Retinal pigment epithelial cell (primary cell): ENCODE measurements around the gene MVP.

Source experiments
- DNase-seq: peaks from one replicate; pipeline ENCODE4 v3.0.0-alpha.2; 2010; ENCODE audit warnings: low read depth
- H3K4me3 ChIP-seq: 2 replicates; pipeline ENCODE4 v1.5.1; 2011; ENCODE audit warnings: mild to moderate bottlenecking, low read length, control low read depth, moderate library complexity
- TF ChIP-seq, protein P1 (sequence below): conservative IDR thresholded peaks from 2 replicates; pipeline ENCODE4 v1.5.1; 2011; ENCODE audit warnings: low read depth, low read length, control low read depth, inconsistent platforms

MVP gene

DNA sequence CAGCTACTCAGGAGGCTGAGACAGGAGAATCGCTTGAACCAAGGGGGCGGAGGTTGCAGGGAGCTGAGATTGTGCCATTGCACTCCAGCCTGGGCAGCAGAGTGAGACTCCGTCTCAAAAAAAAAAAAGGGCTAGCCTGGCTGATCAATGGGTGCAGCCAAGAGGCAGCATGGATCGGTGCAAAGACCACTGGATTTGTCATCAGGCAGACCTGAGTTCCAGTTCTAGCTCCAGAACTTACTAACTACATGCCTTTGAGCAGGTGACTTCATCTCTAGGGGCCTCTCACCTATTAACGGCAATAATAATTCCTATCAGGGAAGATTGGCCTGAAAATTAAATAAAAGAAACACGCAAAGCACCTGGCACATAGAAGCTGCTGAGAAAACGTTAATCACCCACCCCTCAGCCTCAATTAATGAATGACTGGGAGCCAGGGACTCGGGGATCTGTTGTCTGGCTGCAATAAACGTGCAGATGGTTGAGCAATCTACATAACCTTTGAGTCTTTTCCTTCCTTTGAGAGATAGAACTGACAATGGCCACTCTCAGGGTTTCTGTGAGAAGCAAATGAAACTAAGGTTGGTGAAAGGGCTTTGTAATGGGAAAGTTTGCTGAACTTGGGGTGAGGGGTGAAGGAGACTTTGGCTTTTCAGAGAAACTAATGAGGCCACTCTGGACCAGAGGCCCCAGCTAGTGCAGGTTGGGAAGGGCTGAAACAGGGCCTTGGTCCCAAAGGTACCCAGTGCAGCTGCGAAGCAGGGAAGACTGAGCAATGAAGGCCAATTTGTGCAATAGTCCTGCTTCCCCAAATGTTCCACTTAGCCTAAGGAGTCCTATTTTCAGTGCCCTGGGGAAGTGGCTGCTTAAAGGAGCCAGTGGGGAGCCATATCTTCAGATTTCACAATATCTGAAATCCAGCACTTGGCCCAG is 71.5 kb downstream of the MVP start:
- no peak for DNase-seq
- TF ChIP-seq, protein P1, sequence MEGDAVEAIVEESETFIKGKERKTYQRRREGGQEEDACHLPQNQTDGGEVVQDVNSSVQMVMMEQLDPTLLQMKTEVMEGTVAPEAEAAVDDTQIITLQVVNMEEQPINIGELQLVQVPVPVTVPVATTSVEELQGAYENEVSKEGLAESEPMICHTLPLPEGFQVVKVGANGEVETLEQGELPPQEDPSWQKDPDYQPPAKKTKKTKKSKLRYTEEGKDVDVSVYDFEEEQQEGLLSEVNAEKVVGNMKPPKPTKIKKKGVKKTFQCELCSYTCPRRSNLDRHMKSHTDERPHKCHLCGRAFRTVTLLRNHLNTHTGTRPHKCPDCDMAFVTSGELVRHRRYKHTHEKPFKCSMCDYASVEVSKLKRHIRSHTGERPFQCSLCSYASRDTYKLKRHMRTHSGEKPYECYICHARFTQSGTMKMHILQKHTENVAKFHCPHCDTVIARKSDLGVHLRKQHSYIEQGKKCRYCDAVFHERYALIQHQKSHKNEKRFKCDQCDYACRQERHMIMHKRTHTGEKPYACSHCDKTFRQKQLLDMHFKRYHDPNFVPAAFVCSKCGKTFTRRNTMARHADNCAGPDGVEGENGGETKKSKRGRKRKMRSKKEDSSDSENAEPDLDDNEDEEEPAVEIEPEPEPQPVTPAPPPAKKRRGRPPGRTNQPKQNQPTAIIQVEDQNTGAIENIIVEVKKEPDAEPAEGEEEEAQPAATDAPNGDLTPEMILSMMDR = no peak

GRCh38 chr16:29892458-29892813 is 72.2 kb downstream of the MVP start:
- no peak overlapping the region for H3K4me3 ChIP-seq
- DNase-seq = no peak
- TF ChIP-seq, protein P1 = no peak

More for the DNA sequence above, 71.5 kb downstream of the MVP start:
- H3K4me3 ChIP-seq = no peak overlapping the region

GRCh38 chr16:29893553-29893952 is 73.3 kb downstream of the MVP start:
- TF ChIP-seq, protein P1 = no peak
- no peak for DNase-seq
- no peak overlapping the region for H3K4me3 ChIP-seq

DNA sequence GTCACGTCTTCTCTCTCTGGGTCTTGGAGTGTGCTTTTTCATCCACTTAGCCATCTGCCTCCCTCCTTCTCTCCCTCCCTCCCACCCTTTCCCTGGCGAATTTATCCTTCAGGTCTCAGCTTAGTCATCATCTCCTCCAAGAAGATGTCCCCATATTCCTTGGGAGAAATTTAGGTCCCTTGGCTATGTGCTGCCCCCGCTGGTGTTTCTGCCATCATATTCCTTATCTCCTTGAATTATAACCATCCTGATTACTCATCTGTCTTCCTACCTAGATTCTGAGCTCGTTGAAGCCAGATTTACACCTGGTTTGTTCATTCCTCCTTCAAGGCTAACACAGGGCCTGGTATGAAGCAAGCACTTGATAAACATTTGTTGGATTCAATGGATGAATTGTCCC is 74.1 kb downstream of the MVP start:
- TF ChIP-seq, protein P1 = no peak
- DNase-seq = no peak
- no peak overlapping the region for H3K4me3 ChIP-seq

DNA sequence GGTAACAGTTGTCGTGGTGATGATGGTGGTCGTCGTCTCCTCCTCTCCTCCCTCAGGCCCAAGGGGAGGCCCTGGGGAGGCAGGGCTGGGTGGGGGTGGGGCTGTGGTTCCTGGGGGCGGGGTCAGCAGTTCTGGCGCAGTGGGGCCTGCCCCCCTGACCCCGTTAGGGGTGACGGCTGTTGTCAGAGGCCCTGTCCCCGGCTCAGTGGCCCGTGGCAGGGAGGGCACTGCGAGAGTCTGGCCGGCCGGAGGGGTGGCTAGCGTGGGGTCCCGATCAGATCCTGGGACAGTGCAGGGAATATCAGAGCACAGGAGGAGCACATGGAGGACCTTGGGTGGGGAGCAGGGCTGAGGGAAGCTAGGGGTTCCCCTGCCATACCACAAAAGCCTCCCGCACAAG is 76.6 kb downstream of the MVP start:
- no peak for DNase-seq
- TF ChIP-seq, protein P1 = no peak
- no peak overlapping the region for H3K4me3 ChIP-seq

- H3K4me3 ChIP-seq = no peak overlapping the region
- TF ChIP-seq, protein P1 = no peak
- no peak for DNase-seq
These were observed 77.1 kb downstream of the MVP start for GRCh38 chr16:29897333-29897732.
